GM21619 (cell line): ENCODE data around the gene FRMD4A.

Source experiments
- ATAC-seq: cut with Tn5 transposase; IDR thresholded peaks from one replicate; pipeline ENCODE4 v1.9.1; 2021; ENCODE audit not compliant: unreplicated experiment

The FRMD4A gene

DNA sequence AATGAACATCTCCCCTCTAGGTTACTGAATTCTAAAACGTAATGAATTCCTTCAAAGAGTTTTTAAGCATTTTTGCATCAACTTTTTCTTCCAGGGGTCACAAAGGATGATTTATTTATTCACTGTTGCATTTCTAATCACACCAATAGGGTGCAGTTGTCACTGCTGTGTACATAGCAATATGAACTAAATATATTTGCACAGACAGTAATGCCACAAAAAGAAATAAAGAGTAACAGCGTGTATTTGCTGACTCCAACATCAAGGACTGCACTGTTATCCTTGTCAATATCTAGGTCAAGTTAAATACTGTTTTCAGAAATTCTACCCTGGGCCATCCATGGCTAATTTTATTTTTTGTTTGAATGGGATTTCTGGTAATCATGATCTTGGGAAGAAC lies 138.0 kb downstream of the FRMD4A start:
- ATAC-seq: no peak

DNA sequence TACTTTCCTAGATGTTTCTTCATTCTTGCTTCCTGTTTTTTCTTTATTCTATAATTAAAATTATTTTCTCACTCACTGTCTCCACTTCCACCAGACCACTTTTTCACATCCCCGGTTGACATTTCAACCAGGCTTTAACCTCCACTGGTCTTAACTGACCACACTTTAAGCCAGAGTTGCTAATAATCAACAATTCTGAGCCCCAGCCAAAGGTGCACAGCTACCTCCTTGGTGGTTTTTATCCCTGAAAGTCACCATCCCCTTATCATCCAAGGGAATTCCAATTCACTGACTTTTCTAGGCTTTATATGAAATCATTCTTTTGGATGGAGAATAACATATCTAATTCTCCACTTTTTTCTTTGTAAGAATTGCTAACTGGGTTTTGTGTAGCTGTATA lies 138.9 kb downstream of the FRMD4A start:
- no peak for ATAC-seq

DNA sequence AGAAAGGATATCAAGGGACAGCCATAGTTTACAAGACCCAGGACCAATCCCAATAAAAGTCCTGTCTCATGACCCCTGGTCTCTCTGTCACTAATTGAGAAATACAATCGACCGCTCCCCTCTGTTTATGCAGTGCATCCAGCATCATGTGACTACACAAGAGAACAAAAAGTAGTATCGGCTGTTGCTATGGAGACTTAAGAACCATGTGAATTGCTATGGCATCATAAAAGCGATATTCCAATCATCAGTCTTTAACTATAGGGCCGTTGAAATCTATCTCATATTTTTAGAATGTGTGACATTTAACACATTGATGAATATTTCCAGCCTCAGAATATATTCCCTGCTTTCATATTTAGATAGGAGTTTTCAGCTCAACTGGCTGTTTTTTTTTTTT lies 139.3 kb downstream of the FRMD4A start:
- ATAC-seq: no peak

DNA sequence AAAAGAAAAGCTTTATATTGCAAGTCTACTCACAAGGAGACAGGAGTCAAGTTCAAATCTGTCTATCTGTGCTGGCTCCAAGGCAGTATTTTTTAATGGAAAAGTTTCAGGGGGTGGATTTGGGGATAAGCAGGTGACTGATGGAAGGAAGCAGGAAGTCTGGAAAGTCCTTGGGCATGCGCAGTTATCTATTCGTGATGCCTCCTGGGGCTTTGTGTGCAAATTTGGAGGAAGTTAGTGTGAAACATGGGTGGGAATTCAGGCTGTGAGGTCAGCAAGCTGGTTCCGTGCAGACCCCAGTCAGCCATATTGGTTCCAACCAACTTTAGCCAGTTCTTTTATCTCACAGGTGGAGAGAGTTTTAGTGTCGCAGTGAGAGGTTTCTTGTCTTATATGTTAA lies 140.0 kb downstream of the FRMD4A start:
- no peak for ATAC-seq

DNA sequence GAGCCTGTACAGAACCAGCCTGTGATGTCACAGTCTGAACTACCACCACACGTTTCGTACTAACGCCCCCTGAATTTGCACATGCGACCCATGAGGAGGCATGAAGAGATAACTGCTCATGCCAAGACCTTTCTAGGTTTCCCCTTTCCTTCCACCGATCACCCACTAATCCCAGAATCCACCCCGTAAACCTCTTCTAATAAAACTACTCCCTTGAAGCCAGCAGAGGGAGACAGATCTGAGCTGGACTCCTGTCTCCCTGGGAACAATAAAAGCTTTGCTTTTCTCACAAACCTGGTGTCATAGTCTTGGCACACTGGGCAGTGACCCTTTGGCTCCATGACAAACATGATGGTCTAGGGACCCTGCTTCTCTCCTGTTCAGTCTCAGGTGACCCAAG lies 144.5 kb downstream of the FRMD4A start:
- no peak for ATAC-seq

DNA sequence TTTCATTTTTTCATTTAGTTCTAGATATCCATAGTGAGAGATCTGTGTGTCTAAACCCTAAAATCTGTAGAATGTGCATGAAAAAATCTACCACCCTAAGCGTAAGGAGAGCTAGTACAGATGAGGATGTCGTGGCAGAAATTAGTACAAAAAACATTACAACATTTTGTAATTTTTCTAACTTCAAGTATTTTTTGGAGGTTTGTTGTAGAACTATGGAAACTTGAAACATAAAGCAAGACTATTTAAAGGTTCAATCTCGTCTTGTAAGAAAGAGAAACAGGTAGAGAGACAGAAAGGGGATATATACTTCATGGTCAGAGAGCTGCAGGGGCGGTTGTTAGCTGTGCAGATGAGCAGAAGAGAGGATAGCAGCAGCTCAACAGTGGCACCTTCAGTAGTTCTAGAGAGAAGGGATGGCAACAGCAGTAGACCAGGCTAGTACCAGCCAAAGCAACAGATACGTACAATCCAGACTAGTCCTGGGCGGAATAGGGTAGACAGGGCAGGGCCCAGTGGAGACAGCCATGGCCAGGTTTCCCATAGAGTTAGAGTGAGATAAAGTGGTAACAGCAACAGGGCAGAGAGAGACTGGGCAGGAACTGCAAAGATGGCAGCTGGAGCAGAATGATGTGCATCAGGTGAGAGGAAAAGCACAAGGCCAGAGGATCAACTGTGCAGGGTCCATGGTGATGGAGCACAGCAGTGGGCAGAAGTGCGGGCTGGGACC lies 145.2 kb downstream of the FRMD4A start:
- peak; percentile 76 for ATAC-seq

DNA sequence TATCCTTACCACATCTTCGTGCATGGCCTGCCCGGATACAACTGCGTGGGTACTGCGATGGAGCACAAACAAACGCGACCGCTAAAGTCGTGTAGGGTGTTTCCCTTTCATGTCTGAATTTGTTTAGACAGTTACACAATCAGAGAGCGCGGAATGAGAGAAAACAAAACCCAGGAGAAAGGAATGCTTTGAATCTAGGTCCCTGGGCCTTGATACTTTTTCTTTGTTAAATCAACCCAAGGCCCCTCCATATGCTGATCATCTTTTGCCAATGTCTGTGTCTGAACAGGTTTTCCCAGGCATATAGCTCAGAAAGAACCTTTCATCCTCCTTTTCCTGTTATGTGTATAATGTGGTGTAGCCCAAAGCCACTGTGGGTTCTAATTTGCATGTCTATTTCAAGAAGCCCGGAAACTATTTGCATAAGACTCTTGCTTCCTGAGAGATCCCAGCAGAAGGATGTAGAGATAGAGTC lies 145.8 kb downstream of the FRMD4A start:
- peak; percentile 66 for ATAC-seq

DNA sequence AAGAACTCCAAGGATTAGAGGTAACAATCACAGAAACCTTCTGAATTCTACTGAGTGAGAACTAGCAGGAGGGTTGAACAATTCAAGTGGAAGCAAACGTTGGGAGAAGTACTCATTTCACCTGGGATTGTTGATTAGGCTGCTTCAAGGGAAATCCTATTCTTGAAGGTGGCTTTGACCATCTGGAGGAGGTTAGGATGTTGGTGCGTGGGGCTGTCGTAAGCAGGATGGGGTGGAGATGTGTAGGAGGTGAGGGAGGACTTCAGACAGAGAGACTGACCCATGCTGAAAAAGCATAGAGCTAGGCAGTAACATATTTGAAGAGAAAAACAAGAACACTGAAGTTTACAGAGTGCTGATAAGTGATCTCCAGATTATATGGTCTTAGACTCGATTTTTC lies 147.9 kb downstream of the FRMD4A start:
- no peak for ATAC-seq

DNA sequence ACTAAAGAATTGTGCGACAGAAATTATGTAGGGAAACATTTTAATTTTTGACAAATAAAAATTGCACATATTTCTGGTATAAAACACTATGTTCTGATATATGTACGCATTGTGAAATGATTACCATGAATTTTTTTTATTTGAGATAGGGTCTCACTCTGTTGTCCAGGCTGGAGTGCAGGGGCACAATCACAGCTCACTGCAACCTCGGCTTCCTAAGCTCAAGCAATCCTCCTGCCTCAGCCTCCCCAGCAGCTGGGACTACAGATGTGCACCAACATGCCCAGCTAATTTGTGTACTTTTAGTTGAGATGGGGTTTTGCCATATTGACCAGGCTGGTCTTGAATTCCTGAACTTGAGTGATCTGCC lies 149.2 kb downstream of the FRMD4A start:
- no peak for ATAC-seq

DNA sequence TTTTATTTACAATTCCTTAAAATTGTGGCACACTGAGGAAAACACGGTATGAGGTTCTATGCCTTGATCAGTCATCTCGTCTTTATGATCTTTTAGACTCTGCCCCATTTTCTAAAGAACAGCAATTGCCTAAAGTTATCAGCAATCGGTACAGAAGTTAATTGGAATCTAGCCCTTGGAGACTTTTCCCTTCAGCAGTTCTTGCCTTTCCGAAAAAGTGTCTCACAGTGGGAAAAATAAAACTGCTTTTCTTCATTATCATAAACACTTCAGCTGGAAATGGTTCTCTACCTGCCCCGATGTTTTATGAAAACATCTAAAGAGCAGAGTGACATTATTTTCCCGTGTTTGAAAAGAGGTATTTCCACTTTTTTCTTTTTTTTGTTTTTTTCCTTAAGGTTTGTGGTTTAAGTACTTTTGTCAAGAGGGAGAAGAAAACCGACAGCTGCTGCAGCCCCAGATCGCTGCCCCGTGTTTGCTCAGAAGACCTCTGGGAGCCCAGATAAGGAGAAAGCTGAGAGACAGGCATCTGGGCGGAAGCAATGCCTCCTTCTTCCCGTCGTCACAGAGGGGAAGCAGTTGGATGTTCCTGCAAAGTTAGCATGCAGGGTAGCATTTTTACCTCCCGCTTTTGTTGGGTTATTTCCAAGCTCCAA lies 149.7 kb downstream of the FRMD4A start:
- no peak for ATAC-seq

DNA sequence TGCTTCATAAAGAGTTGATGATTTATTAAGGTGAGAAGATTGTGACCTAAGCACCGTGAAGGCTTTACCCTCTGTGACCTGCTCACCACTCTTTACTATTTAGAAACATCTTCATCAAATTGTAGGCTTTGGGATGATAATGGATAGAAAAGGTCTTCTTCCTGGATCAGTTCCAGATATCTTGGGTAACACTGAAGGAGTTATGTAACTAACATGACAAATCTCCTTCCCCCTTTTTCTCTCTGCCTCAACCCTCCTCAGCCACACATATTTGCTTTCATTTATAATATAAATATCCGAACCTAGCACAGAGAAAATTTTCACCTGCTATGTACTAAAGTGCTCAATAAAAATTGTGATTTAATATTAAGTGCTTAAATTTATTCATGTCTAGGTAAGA lies 151.5 kb downstream of the FRMD4A start:
- ATAC-seq: no peak

DNA sequence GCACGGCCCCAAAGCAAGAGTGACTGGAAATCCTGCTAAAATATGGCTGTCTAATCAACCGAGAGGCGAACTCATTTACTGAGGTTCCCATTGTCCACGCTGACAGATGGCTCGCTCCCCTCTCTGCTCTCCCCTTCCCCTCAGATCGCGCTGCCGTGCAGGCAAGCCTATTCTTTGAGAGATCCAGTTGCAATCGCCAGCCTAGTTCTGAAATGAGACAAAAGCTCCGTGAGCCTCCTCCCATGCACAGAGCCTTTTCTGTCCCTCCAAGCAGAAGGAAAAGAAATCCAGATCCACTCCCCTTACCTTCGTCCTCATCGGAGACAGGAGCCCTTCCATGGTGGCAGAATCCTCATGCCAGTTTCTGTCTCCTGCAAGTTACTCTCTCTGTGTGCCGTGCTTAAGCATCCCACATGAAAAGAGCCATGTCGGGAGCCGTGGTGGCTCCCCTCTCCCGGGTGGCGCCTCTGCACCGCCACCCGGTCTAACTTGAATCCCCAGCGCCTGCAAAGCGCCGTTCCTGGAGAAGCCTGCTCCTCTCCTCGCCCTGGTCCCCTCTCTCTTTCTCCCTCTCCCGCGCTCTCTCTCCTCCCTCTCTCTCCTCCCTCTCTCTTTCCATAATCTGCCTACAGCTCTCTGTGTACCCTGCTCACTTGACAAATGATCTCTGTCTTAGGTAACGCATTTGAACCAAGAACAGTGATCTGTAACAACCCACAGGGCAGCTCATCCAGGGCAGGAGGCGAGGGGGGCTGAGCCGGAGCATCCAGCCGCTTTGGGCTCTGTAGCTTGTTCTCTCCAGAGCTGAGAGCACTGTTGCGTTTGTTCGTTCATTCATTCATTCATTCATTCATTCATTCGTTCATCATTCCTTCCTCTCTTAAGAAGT lies 156.8 kb downstream of the FRMD4A start:
- no peak for ATAC-seq

DNA sequence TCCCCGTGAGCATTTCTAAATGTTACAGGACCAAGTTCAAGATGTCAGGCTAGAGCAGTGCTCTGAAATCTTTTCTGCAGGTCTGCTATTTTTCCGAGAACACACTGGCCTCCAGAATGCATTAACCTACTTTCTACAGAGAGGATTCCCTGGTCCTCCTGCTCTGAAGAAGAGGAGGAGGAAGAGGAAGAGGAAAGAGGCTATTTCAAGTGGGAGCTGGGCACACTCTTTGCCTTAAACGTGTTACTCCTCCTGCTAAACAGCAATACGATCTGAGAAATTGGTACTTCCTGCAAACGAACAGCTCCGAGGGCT lies 157.4 kb downstream of the FRMD4A start:
- no peak for ATAC-seq

DNA sequence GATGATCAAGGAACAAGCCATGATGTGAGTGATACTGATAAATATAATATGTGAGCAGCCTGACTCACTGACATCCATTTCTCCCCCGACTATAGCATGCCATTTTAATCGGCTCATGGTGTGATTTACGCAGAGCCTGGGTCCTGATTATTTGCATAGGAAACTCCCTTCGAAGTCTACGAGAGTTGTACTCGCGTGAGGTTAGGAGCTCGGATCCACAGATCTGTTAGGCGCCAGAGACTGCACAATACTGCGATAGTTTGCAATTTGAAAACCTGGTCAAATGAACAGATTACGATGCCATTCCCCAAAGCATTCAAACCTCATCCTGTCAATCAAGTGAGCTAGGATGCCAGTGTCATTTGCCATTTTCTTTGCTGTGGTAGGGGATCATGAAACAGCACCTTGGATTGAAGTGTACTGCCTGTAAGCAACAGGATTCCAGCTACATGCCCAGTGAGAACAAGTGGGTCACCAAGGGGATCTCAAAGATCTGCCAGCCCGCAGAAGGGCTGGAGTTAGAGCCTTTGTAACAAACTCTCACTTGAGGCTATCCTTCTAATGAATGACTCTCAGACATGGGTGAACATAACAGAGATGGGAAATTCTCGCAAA lies 158.3 kb downstream of the FRMD4A start:
- no peak for ATAC-seq

DNA sequence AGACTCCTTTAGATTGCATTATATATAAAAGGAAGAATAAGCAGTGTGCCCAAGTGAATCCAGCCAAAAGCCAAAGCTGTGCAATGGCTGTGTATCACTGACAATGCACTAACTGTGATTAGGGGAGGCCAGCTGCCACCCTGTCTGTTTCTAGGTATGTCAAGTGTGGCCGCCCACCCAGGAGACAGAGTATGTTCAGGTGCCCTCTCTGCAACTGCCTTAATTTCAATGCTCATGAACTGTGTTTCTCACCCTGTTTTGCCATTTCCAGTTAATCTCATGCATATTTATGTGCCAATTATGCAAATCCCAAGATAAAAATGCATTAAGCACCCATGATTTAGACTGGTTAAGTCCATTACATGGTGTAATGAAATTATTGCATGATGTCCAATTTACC lies 159.4 kb downstream of the FRMD4A start:
- ATAC-seq: no peak

DNA sequence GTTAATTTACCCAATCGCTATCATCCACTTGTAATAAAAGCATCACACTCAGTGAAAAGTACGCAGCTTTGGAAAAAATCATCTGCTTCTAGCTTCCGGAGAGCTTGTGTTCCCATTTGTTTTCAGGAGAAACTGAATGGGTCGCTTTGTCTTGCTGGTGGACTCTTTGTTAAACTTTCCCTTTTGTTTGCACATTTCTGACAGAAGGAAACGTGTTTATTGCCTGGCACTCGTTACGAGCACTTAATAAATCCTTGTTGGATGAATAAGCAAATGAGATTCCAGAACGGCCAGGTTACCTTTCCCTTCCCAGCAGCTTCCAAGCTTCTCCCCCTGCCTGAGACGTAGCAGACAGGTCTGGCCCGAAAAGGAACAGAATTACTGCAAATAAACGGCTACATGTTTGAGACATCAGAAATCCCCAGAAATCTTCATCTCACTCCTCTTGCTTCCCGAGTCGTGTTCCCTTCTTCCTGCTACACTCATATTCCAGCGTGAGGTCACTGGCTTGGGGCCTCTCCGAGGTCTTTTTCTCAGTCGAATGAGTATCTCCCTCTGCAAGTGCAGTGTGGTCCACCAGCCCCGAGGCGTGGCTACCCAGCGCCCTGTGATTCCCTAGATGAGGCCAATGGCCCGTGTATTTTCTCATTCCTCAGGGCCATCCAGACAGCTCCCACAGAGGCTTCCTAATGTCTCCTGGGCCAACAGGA lies 167.2 kb downstream of the FRMD4A start:
- no peak for ATAC-seq

DNA sequence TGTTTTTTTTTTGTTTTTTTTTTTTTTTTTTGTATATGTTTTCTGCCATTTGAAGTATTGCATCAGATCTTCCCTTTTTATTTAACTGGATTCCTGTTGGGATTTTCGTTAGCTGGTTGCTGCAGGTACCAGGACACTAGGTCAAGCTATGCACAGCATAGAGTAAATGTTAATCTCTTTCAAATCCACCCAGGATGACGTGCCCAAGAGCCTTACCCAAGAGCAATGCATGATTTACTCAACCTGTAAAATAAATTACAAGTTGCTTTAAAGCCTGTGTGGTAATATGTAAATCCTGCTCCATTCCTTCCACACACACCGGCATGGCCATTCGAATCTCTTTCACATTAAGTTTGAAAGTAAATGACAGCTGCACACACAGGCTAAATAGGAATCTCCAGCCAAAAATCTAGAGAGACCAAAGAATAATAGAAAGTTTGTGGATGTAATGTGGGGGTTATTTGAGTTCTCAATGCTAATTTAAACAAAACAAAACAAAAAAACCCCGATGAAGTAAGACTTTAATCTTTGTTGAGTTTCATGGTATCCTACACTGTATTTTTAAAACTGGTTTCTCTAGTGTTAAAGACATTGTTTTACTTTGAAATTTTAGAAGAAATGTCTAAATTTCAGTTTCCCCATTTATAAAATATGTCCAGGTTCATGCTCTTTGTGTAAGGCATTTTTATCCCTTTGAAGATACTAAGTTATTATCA lies 167.9 kb downstream of the FRMD4A start:
- ATAC-seq: no peak

DNA sequence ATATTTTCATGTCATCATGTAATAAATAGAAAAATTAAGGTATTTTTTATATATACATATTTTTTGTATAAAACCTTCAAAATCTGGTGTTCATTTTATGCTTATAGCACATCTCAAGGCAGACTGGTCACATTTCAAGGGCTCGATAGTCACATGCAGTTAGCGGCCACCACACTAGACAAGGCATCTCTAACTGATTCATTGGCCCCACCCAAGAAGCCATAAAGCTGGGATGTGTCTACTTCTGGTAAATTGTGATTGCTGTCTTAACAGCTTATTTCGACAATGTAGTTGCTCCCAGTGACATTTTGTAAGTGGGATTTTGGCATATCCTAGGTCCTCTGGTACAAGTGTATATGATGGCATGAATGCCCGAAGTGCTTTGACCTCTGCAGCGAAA lies 168.7 kb downstream of the FRMD4A start:
- no peak for ATAC-seq

DNA sequence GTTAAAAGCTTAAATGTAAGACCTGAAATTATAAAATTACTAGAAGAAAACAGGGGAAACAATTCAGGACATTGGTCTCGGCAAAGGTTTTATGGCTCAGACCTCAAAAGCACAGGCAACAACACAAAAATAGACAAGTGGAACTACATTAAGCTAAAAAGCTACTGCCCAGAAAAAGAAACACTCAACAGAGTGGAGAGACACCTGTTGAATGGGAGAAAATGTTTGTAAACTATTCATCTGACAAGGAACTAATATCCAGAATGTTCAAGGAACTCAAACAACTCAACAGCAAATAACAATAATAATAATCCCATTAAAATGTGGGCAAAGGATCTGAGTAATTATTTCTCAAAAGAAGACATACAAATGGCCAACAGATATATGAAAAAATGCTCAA lies 170.4 kb downstream of the FRMD4A start:
- ATAC-seq: no peak

DNA sequence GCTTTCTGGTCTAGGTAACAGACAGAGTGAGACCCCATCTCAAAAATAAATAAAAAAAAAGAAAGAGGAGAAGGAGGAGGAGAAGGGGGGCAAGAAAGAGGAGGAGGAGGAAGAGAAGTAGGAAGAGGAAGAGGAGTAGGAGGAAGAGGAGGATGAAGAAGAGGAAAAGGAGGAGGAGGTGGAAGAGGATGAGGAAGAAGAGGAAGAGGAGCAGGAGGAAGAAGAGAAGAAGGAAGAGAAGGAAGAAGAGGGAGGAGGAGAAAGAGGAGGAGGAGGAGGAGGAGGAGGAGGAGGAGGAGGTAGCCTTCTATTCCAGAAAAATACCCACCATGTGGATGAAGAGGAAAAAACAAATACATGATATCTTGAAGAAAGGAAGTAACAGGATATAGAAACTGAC lies 172.1 kb downstream of the FRMD4A start:
- ATAC-seq: no peak
